Stimulated activated CD4-positive, alpha-beta T cell treated with anti-CD3 and anti-CD28 coated beads, Interleukin-1b, Interleukin-23, amount 100 ng/mL, for 24 hours (primary cell): Measurements from ENCODE around the gene SLC2A4RG.

ENCODE experiments used
- DNase-seq, 4 experiments: peaks; one replicate each; pipeline ENCODE4 v3.0.0-alpha.2; 2020; ENCODE audit warnings: low read depth in 4 of 4, low spot score in 1 of 4

The SLC2A4RG gene

DNA sequence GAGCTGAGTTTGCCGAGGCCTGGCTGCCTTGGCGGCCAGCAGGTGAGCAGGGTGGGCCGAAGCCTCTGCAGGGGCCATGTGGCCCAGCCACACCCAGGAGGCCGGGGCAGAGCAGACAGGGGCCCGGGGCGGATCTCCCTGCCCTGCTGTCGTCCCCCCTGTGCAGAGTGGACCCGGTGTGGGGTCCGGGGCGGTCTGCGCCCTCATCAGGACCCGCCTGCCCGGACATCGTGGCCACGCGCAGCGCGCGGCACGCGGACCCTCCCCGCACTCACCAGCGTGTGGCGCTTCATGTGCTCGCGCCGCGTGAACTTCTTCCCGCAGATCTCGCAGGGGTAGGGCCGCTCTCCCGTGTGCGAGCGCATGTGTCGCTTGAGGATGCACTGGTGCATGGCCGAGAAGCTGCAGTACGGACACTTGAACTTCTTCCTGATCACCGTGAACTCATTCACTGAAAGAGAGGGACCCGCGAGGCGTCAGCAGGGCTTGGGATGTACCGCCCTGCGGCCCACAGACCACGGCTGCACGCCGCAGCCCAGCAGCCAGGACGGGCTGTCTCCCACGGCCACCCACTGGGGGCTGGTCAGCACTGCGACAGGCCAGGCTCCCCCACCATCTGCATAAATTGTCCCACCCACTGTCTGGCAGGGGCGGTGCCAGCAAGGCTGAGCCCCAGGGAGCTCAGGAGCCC, 13.0 kb downstream of the SLC2A4RG start:
- DNase-seq, result no peak

GRCh38 chr20:63753381-63753780, 13.8 kb downstream of the SLC2A4RG start:
- DNase-seq, result no peak

GRCh38 chr20:63754008-63754407, 14.4 kb downstream of the SLC2A4RG start:
- no peak for DNase-seq

DNA sequence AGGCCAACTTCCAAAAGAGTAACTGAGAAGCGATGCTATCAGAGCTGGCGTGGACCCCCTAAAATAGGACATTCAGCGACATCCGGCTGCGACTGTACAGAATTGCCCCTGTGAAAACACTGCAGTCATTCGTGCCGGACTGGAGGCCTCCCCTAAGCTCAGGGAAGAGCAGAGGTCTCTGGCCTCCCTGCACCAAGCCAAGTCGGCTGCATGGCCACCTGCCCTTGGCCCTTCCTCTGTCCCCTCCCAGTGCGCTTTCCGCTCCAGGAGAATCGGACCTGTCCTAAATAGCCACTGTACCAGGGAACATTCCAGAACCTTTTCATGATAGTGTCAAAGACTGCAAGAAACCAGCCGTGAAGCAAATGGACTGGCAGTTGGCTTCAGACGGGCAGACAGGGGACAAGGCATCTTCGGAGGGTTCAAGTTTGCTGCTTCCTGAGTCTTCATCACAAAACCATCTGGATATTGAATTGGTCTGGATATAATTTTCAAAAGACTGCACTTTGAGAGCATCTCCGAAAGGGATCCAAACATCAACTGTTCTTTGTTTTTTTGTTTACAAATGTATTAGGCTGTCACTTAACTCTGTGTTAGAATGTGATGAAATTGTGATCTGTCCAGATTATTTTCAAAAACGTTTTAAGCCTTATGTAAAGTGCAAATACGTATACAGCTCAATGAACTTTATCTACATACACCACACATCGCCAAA, 16.5 kb downstream of the SLC2A4RG start:
- DNase-seq, result no peak

GRCh38 chr20:63756648-63756991, 17.0 kb downstream of the SLC2A4RG start:
- DNase-seq, result no peak

DNA sequence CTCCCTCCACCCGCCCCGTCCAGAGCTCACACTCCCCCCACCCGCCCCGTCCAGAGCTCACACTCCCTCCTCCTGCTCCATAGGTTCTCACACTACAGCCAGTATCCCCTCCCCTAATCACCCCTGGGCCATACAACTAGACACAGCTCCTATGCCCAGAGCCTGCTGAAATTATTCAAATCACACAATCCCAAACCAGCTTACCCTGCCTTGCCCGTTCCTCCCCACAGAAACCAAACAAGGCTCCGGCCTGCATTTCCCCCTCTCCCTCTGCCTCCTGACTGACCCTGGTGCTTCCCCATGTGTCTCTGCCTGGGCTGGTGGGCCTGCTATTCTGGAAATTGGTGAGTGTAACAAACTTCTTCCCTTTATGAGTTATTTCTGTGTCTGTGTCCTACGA, 18.6 kb downstream of the SLC2A4RG start:
- no peak for DNase-seq

DNA sequence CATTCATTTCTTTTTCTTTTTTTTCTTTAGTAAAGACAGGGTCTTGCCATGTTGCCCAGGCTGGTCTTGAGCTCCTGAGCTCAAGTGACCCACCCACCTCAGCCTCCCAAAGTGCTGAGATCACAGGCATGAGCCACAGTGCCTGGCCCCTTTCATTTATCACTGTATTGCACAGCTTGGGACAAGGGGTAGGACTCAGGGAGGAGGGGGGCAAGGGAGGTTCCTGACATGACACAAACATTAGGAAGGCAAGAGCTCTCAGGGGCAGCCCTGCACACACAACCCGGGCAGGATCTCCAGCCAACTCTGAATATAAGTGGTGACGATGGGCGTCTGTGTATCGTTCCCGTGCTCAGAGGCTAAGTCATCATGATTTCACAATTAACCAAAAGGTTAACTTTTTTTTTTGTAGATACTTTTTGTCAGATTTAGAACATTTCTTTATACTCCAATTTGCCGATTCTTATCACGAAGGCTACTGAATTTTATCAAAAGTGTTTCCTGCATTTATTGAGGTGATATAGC, 19.9 kb downstream of the SLC2A4RG start:
- DNase-seq, result no peak

DNA sequence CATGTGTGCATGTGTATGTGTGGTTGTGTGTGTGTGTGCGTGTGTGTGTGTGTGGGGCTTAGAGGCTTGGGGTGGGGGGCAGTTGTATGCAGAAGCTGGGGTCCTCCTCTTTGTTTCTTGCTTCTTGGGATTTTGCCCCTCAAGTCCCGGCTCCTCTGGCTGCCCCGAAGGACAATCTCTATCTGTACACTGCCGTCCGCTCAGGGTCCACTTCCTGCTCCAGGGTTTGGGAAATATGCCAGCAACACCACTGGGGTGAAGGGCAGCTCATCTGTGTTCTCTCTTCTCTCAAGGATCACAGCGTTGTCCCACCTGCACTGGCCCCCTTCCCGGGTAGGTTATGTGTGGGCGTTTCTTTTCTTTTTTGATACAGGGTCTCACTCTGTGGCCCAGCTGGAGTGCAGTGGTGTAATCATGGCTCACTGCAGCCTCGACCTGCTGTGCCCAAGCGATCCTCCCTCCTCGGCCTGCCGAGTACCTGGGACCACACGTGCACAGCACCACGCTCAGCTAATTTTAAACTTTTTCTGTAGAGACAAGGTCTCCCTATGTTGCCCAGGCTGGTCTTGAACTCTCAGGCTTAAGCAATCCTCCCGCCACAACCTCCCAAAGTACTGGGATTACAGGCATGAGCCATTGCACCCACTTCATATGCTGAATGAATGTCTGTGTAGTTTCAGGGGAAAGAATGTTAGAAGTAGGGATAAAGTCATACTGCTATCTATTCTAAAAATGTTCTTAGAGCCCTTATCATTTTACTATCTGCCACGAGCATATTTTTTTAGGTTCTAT, 25.7 kb downstream of the SLC2A4RG start:
- no peak for DNase-seq

DNA sequence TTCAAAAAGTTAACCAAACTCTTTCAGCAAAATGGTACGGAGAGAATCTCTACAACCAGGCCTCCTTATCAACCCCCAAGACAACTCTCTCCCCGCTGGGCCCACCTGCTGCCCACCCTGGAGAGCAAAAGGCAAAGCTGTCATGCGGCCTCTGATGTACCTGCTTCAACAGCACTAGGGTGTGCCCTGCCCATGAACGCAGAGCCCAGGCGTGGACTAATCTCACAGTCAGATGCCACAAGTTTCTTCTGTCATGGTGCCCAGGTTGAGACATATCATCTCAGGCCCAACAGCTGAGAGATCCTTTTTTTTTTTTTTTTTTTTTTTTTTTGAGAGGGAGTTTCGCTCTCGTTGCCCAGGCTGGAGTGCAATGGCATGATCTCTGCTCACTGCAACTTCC, 26.3 kb downstream of the SLC2A4RG start:
- no peak for DNase-seq

- DNase-seq, result no peak
These were observed 27.3 kb downstream of the SLC2A4RG start for GRCh38 chr20:63766695-63767426.

GRCh38 chr20:63767456-63767855, 27.9 kb downstream of the SLC2A4RG start:
- no peak for DNase-seq

GRCh38 chr20:63767886-63768285, 28.3 kb downstream of the SLC2A4RG start:
- DNase-seq, result no peak

- no peak for DNase-seq
These were observed 29.3 kb downstream of the SLC2A4RG start for GRCh38 chr20:63768591-63769515.

DNA sequence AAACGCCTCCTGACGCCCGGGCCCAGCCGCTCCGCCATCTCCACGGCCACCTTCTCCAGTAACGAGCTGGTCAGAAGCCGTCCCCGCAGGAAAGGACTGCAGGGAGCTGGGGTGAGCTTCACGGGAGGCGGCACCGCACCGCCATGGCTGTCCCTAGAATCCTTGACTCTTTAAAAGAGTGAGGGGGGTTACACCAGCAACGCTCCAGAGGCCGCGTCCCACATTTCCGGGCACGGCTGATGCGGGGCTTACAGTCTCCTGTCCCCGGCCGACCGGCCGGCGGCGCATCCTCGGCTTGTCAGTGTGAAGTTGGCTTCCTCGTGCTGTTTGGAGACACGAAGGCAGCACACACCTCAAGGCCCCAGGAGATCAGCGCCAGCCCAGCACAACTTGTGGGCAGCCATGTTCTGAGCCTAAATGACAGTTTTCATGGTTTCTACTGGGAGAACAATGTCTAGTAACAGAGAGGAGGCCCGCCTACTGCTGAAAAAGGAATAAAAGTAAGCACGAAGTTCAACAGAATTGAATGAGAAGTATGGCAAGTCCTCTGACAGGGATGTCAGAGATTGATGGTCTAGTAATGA, 30.4 kb downstream of the SLC2A4RG start:
- no peak for DNase-seq

GRCh38 chr20:63771046-63771707, 31.6 kb downstream of the SLC2A4RG start:
- DNase-seq, result no peak

DNA sequence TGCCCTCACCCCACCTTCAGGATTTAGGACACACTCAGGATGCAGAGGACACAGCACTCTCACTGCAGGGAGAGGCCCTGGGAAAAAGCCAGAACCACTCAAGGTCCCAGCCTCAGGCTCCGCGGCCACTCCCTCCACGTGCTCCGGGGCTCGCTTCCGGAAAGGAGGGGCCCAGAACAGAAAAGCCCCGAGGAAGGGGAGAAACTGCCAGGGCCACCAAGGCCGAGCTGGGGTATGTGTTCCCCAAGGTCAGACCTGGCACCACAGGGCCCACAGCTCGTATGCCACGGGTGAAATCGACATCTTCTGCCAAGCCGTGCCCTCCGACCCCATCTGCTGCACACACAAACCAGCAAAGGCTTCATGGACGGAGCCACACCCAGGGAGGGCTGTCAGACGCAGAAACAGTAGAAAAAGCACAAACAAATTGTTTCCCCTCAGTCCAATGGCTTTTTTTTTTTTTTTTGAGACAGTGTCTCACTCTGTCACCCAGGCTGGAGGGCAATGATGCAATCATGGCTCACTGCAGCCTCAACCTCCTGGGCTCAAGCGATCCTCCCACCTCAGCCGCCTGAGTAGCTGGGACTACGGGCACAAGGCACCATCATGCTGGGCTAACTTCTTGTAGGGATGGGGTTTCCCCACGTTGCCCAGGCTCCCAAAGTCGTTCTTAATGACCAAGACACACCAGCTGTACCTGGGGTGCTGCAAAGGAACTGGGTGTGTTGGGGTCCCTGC, 33.4 kb downstream of the SLC2A4RG start:
- DNase-seq, result no peak

- no peak for DNase-seq
These were observed 34.1 kb downstream of the SLC2A4RG start for GRCh38 chr20:63773571-63774241.

- no peak for DNase-seq
These were observed 34.7 kb downstream of the SLC2A4RG start for GRCh38 chr20:63774306-63774705.
